Loucy (cell line): ENCODE measurements around the gene SEC11A.

ENCODE experiments used
- H2AFZ ChIP-seq: fragments of 200-600 bp; sonication (generic); 2 replicates; pipeline ENCODE4 v1.6.0; 2016; ENCODE audit warnings: antibody characterized with exemption, mild to moderate bottlenecking, low read length, moderate library complexity
- H3F3A ChIP-seq: fragments of 200-600 bp; 2 replicates; pipeline ENCODE4 v1.6.0; 2016; ENCODE audit warnings: antibody characterized with exemption, low read depth, mild to moderate bottlenecking
- H3K27me3 ChIP-seq: fragments of 200-600 bp; sonication (generic); 2 replicates; pipeline ENCODE4 v1.6.1; 2014; ENCODE audit warnings: low read length, mild to moderate bottlenecking; ENCODE audit not compliant: insufficient read depth, poor library complexity, severe bottlenecking
- H3K36me3 ChIP-seq: fragments of 200-600 bp; sonication (generic); 2 replicates; pipeline ENCODE4 v1.6.1; 2016; ENCODE audit warnings: low read length; ENCODE audit not compliant: insufficient read depth
- H3K4me1 ChIP-seq: fragments of 200-600 bp; sonication (generic); 2 replicates; pipeline ENCODE4 v1.5.1; 2014; ENCODE audit warnings: low read length, mild to moderate bottlenecking; ENCODE audit not compliant: insufficient read depth, poor library complexity, severe bottlenecking
- H3K4me2 ChIP-seq: fragments of 200-600 bp; sonication (generic); 2 replicates; pipeline ENCODE4 v1.6.0; 2014; ENCODE audit warnings: antibody characterized with exemption, low read length, low read depth, mild to moderate bottlenecking; ENCODE audit not compliant: poor library complexity, severe bottlenecking
- H3K4me3 ChIP-seq: fragments of 200-600 bp; sonication (generic); 2 replicates; pipeline ENCODE4 v1.5.1; 2014; ENCODE audit warnings: low read length, mild to moderate bottlenecking, mixed read lengths; ENCODE audit not compliant: poor library complexity, severe bottlenecking
- H3K79me2 ChIP-seq: fragments of 200-600 bp; sonication (generic); 2 replicates; pipeline ENCODE4 v1.6.1; 2014; ENCODE audit warnings: low read length; ENCODE audit not compliant: insufficient read depth
- H3K9ac ChIP-seq: fragments of 200-600 bp; sonication (generic); 2 replicates; pipeline ENCODE4 v1.6.0; 2014; ENCODE audit warnings: mild to moderate bottlenecking, low read depth, low read length, moderate library complexity; ENCODE audit not compliant: poor library complexity, severe bottlenecking
- H3K9me2 ChIP-seq: fragments of 200-600 bp; sonication (generic); replicated peaks from 2 replicates; pipeline ENCODE4 v1.6.1; 2016; ENCODE audit warnings: low read depth, low read length, mixed read lengths
- H3K9me3 ChIP-seq: fragments of 200-600 bp; sonication (generic); 2 replicates; pipeline ENCODE4 v1.6.1; 2014; ENCODE audit warnings: mild to moderate bottlenecking, antibody characterized with exemption, low read length, low read depth; ENCODE audit not compliant: insufficient read depth
- H4K20me1 ChIP-seq: fragments of 200-600 bp; sonication (generic); 2 replicates; pipeline ENCODE4 v1.6.0; 2014; ENCODE audit warnings: antibody characterized with exemption, low read length, mild to moderate bottlenecking; ENCODE audit not compliant: insufficient read depth, poor library complexity, severe bottlenecking
- EZH2phosphoT487 ChIP-seq: fragments of 200-600 bp; IDR thresholded peaks from 2 replicates; pipeline ENCODE4 v1.6.1; 2018; ENCODE audit warnings: antibody characterized with exemption, mild to moderate bottlenecking, moderate library complexity, borderline replicate concordance
- TF ChIP-seq, protein P1 (sequence below): fragments of 200-600 bp; sonication (generic); conservative IDR thresholded peaks from 2 replicates; pipeline ENCODE4 v1.5.1; 2014; ENCODE audit warnings: mild to moderate bottlenecking, antibody characterized with exemption, low read length

Gene SEC11A

DNA sequence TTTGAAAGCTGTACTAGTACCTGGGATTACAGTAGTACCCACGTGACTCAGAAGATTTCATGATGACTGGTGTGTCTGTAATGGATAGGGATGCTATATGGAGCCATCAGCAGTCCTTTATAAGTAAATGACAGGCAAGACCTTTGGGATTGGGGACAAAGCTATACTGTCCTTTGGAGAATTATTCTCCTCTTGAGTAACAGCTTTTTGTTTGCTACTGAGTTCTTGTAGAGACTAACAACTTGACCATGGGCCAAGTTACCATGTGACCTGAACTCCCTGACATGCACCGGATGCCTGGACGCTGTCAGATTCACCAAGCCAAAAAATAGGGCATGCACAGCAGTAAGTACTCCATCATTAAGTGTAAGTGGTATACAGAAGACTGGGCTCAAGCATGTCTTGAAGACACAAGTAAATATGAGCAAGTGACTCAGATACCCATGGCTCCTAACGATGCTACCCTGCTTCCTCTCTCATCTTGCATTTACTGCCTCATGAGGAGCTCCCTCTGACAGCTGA lies 12.9 kb downstream of the SEC11A start:
- no peak overlapping the region for H3K4me2 ChIP-seq
- H3K4me3 ChIP-seq, result no peak overlapping the region
- H2AFZ ChIP-seq, result no peak overlapping the region
- no peaks in the 10 kb centered on the region for H3K27me3 ChIP-seq
- no peaks in the 10 kb centered on the region for H3K36me3 ChIP-seq
- H3K79me2 ChIP-seq, result peaks cover 92% of the 10 kb centered on the region
- H3K9me2 ChIP-seq, result no peaks in the 10 kb centered on the region
- H3K9ac ChIP-seq, result no peak overlapping the region
- H3F3A ChIP-seq, result no peaks in the 10 kb centered on the region
- H3K4me1 ChIP-seq, result no peaks in the 10 kb centered on the region
- TF ChIP-seq, protein P1, sequence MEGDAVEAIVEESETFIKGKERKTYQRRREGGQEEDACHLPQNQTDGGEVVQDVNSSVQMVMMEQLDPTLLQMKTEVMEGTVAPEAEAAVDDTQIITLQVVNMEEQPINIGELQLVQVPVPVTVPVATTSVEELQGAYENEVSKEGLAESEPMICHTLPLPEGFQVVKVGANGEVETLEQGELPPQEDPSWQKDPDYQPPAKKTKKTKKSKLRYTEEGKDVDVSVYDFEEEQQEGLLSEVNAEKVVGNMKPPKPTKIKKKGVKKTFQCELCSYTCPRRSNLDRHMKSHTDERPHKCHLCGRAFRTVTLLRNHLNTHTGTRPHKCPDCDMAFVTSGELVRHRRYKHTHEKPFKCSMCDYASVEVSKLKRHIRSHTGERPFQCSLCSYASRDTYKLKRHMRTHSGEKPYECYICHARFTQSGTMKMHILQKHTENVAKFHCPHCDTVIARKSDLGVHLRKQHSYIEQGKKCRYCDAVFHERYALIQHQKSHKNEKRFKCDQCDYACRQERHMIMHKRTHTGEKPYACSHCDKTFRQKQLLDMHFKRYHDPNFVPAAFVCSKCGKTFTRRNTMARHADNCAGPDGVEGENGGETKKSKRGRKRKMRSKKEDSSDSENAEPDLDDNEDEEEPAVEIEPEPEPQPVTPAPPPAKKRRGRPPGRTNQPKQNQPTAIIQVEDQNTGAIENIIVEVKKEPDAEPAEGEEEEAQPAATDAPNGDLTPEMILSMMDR, result no peak
- no peak for TF ChIP-seq EZH2phosphoT487
- H3K9me3 ChIP-seq, result no peaks in the 10 kb centered on the region
- H4K20me1 ChIP-seq, result peaks cover 30% of the 10 kb centered on the region

DNA sequence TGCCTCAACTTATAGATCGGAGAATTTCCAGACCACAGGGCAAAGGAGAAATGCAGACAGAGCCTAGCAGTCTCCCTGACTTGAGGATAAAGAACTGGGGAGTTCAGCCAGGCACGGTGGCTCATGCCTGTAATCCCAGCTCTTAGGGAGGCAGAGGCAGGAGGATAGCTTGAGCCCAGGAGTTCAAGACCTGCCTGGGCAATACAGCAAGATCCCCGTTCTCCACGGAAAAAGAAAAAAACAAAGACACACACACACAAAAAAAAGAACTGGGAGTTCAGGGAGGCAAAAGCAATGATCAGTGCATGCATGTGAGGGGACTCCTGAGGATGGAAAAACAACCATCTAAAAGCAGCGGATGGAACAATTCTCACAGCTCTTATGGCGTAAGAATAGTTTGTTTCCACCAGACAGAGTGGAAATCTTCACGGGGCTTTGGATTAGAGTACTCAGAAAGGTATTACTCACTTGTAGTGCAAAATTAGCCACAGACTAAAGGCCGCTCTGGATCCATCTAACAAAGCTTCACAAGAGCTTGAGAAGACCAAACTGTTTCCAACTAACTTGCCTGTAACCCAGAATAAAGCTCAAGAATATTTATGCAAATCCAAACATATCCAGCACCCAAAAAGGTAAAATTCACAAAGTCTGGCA lies 16.3 kb downstream of the SEC11A start:
- Histone ChIP-seq H3K9me3 (no peaks in the 10 kb centered on the region), H2AFZ (no peak overlapping the region), H3F3A (no peaks in the 10 kb centered on the region), H3K9ac (no peak overlapping the region), H3K4me2 (no peak overlapping the region), H3K4me1 (no peaks in the 10 kb centered on the region), H3K9me2 (no peaks in the 10 kb centered on the region), H3K4me3 (no peak overlapping the region), H3K36me3 (no peaks in the 10 kb centered on the region), H3K79me2 (peaks cover 97% of the 10 kb centered on the region), H3K27me3 (no peaks in the 10 kb centered on the region), H4K20me1 (peaks cover 30% of the 10 kb centered on the region)
- no peak for TF ChIP-seq EZH2phosphoT487
- TF ChIP-seq, protein P1, result no peak

DNA sequence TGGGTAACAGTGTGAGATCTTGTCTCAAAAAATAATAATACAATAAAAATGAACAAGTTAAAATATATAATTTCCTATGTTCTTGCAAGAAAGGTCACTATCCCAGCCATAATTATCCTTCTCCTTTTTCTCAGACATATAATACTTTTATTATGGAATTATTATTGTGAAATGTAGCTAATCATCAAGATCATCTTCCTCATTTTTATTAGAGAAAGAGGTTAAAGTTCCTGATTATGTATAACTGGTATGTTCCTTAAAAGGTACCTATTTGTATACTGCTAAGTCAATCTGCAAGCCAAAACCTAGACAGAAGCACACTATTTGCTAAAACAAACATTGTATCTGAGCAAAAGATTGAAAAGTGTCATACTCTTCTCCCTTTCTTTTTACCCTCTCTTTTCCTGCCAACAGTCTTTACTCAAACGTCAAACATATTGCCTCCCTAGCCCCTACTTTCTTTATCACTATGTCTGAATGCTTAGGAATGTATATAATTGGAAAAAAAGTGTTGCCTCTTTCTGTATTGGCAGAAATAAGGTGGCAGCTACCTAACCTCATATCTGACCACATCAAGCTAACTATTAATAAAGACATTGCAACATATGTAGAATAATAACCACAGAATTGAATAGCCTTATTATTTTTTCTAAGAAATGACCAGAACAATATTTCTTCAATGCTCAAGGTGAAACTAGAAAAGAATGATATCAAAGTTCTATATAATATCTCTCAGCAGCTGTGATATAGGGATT lies 18.5 kb downstream of the SEC11A start:
- Histone ChIP-seq H3K4me1 (no peaks in the 10 kb centered on the region), H3K9me2 (no peaks in the 10 kb centered on the region), H3K9ac (no peak overlapping the region), H3K4me3 (no peak overlapping the region), H3K36me3 (no peaks in the 10 kb centered on the region), H3F3A (no peaks in the 10 kb centered on the region), H3K27me3 (no peaks in the 10 kb centered on the region), H2AFZ (no peak overlapping the region), H3K4me2 (no peak overlapping the region), H3K9me3 (no peaks in the 10 kb centered on the region), H3K79me2 (peaks cover 97% of the 10 kb centered on the region), H4K20me1 (peaks cover 14% of the 10 kb centered on the region)
- TF ChIP-seq EZH2phosphoT487, result no peak
- TF ChIP-seq, protein P1, result no peak
